ENCODE measurements around the gene CHID1. TPM values are rescaled to one million over a fixed set of nuclear protein-coding genes. Genes with fewer than 3 reads are reported as not detected.
A peak's percentile ranks its signal among the peaks of the same experiment; 100 is the strongest.

The CHID1 gene
- total RNA-seq, 2 donors from 2014 or later: 23.4 to 28.8 TPM

DNA sequence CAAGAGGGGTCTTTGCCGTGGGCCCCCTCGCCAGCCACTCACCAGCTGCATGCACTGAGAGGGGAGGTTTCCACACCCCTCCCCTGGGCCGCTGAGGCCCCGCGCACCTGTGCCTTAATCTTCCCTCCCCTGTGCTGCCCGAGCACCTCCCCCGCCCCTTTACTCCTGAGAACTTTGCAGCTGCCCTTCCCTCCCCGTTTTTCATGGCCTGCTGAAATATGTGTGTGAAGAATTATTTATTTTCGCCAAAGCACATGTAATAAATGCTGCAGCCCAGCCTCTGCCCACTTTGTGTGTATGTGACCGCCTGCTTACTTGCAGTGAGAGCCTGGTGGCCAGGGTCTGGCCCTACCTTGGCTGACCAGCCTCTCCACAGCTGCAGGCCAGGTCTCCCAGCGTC lies 85.7 kb downstream of the CHID1 start:
- peak overlapping the region; percentile 87 for H3K27ac Mint-ChIP-seq
- H3K9me3 ChIP-seq (ENCODE audit: control insufficient read depth, low read length, poor library complexity, severe bottlenecking): no peaks in the 10 kb centered on the region
- ATAC-seq: no peak
- peaks cover 28% of the 10 kb centered on the region for H3K27me3 Mint-ChIP-seq
- no peak for DNase-seq
- H3K4me3 Mint-ChIP-seq: peak overlapping the region; percentile 36
- H3K4me1 Mint-ChIP-seq: peaks cover 12% of the 10 kb centered on the region
- peaks cover 2% of the 10 kb centered on the region for H3K36me3 Mint-ChIP-seq (ENCODE audit: low read depth)

- ATAC-seq: no peak
- Mint-ChIP-seq H3K27me3 (peaks cover 23% of the 10 kb centered on the region), H3K4me3 (no peak overlapping the region), H3K27ac (peak overlapping the region; percentile 87), H3K36me3 (ENCODE audit: low read depth) (peaks cover 2% of the 10 kb centered on the region), H3K4me1 (peaks cover 9% of the 10 kb centered on the region)
- no peak for DNase-seq
- no peaks in the 10 kb centered on the region for H3K9me3 ChIP-seq (ENCODE audit: control insufficient read depth, low read length, poor library complexity, severe bottlenecking)
Observed at GRCh38 chr11:824292-824880, 86.2 kb downstream of the CHID1 start.

GRCh38 chr11:823441-824291 lies 86.9 kb downstream of the CHID1 start:
- peak overlapping the region; percentile 60 for H3K27ac Mint-ChIP-seq
- DNase-seq (no peak), ATAC-seq (no peak)
- H3K27me3 Mint-ChIP-seq: peaks cover 16% of the 10 kb centered on the region
- H3K4me3 Mint-ChIP-seq: peak overlapping the region; percentile 56
- peaks cover 8% of the 10 kb centered on the region for H3K4me1 Mint-ChIP-seq
- H3K36me3 Mint-ChIP-seq (ENCODE audit: low read depth): peaks cover 2% of the 10 kb centered on the region
- H3K9me3 ChIP-seq (ENCODE audit: control insufficient read depth, low read length, poor library complexity, severe bottlenecking): no peaks in the 10 kb centered on the region

GRCh38 chr11:821512-822371 lies 88.9 kb downstream of the CHID1 start:
- peaks cover 4% of the 10 kb centered on the region for H3K4me1 Mint-ChIP-seq
- DNase-seq (no peak), ATAC-seq (no peak)
- peaks cover 4% of the 10 kb centered on the region for H3K27me3 Mint-ChIP-seq
- H3K9me3 ChIP-seq (ENCODE audit: control insufficient read depth, low read length, poor library complexity, severe bottlenecking): no peaks in the 10 kb centered on the region
- H3K36me3 Mint-ChIP-seq (ENCODE audit: low read depth): peaks cover 2% of the 10 kb centered on the region
- peak overlapping the region; percentile 86 for H3K4me3 Mint-ChIP-seq
- no peak overlapping the region for H3K27ac Mint-ChIP-seq

- DNase-seq (no peak), ATAC-seq (no peak)
- Mint-ChIP-seq H3K27me3 (peaks cover 4% of the 10 kb centered on the region), H3K4me1 (no peaks in the 10 kb centered on the region), H3K36me3 (ENCODE audit: low read depth) (peaks cover 2% of the 10 kb centered on the region), H3K4me3 (peak overlapping the region; percentile 86), H3K27ac (no peak overlapping the region)
- no peaks in the 10 kb centered on the region for H3K9me3 ChIP-seq (ENCODE audit: control insufficient read depth, low read length, poor library complexity, severe bottlenecking)
Observed at GRCh38 chr11:820655-821511, 89.7 kb downstream of the CHID1 start.

DNA sequence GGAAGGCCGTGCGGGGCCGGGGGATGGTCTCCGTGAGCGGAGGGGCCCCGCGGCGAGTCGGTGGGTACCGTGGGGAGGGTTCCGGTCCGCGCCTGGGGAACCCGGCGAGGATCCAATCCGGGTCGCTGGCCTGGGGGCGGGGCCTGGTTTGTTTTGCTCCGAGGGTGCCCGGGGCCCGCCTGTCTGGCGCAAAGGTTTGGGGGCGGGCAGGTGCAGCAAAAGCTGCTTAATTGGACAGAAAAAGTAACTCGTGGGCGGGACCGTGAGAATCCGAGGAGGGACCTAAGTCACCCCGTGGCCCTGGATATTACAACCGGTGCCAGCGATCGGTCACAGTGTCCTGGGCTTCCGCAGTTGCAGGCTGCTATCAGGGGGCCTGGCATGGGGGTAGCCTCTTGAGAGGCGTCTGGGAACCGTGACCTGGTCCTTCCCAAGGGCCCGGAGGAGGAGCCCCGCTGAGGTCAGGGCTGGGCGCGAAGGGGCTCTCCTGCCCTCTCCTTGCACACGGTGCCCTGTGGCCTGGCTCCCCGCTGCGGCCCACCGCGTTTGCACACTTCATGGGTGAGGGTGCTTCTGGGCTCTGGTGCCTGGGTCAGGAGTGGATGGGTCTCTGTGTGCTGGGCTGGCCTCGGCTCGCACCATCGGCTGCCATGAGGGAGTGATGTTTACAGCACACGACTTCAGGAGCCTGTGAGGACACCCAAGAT lies 90.5 kb downstream of the CHID1 start:
- Mint-ChIP-seq H3K36me3 (ENCODE audit: low read depth) (peaks cover 2% of the 10 kb centered on the region), H3K27ac (peak overlapping the region; percentile 32), H3K4me1 (no peaks in the 10 kb centered on the region), H3K27me3 (peaks cover 2% of the 10 kb centered on the region), H3K4me3 (peak overlapping the region; percentile 86)
- DNase-seq (peak; percentile 93 to 94 (median 93)), ATAC-seq (peak; percentile 83)
- H3K9me3 ChIP-seq (ENCODE audit: control insufficient read depth, low read length, poor library complexity, severe bottlenecking): no peaks in the 10 kb centered on the region

DNA sequence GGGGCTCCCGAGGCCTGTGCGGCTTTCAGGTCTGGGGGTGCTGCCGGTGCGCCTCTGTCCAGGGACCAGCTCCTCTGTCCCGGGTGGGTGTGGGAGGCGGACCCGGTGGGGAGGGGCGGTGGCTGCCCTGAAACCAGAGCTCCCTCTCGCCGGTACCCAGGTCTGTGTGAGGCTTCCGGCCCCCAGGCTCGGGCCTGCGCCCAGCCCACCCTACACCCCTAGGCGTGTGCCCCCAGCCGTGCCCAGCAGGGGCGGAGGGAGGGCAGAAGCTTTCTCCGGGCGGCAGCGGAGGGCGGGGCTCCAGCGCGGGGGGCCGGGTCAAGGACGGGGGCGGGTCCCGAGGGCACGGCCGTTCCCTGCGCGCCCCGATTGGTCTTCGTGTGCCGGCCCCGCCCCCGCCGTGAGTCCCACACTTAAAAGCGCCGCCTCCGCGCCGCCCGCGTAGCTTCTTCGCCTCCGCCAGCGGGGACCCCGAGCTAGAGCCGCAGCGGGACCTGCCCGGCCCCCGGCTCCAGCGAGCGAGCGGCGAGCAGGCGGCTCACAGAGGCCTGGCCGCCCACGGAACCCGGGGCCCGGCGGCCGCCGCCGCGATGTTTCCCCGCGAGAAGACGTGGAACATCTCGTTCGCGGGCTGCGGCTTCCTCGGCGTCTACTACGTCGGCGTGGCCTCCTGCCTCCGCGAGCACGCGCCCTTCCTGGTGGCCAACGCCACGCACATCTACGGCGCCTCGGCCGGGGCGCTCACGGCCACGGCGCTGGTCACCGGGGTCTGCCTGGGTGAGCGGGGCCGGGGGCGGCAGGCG lies 91.3 kb downstream of the CHID1 start:
- DNase-seq (peak; percentile 89 to 95 (median 90)), ATAC-seq (peak; percentile 79)
- no peaks in the 10 kb centered on the region for H3K9me3 ChIP-seq (ENCODE audit: control insufficient read depth, low read length, poor library complexity, severe bottlenecking)
- Mint-ChIP-seq H3K36me3 (ENCODE audit: low read depth) (no peaks in the 10 kb centered on the region), H3K27me3 (no peaks in the 10 kb centered on the region), H3K4me1 (no peaks in the 10 kb centered on the region), H3K4me3 (peak overlapping the region; percentile 86), H3K27ac (peak overlapping the region; percentile 32)

DNA sequence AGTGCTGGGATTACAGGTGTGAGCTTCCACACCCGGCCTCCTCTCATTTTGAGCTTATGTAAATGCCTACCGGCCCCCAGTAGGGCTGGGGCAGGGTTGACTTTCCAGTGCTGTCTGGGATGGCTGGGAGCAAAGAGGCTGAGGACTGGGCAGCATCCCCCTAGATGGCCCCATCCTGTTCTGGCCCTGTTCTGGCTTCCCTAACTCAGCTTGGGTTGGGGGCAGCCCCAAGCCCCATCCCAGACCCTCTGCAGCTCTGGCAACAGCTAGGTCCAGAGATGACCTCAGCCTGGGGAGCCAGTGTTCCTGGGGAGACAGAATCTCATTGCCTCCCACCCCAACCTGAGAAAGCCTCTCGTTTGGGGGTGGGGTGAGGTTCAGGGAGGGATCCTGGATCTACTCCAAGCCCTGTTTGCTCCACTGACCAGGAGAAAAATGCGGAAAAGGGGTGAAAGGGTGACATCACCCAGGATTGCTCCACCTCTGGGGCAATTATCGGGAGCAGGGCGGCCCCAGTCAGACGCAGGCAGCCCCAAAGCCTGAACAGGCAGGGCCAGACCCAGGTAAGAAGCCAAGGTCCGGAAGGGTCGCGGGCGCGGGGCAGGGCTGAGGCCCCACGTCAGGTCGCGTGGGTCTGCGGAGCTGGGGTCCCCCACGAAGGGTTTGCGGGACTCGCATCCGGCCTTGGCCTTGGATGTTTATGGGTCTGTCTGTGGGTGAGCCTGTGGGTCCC lies 92.0 kb downstream of the CHID1 start, which contains the start of gene PNPLA2:
TSS of gene PNPLA2 (plus strand) at position 519 of the 733 bp plus-strand sequence. CDS start 805 bp downstream, outside the sequence.
- H3K4me3 Mint-ChIP-seq: peak within 1 kb of the TSS; percentile 86
- peak within 1 kb of the TSS; percentile 57 for H3K27ac Mint-ChIP-seq
- DNase-seq (no peak), ATAC-seq (no peak)
- H3K36me3 Mint-ChIP-seq (ENCODE audit: low read depth): peaks cover 3% of the 10 kb centered on the region
- H3K9me3 ChIP-seq (ENCODE audit: control insufficient read depth, low read length, poor library complexity, severe bottlenecking): no peaks in the 10 kb centered on the region
- H3K27me3 Mint-ChIP-seq: no peaks in the 10 kb centered on the region
- H3K4me1 Mint-ChIP-seq: no peaks in the 10 kb centered on the region
